ENCODE data around the gene C5AR1. TPM values are rescaled to one million over a fixed set of nuclear protein-coding genes. Genes with fewer than 3 reads are reported as not detected.
A peak's percentile ranks its signal among the peaks of the same experiment; 100 is the strongest.

The C5AR1 gene
- total and polyA plus RNA-seq, 9 of the 15 experiments (the other 6 are each of a cell fraction or from before 2014, with no cell fraction given): 0.06 to 1.6 (median 0.28) TPM; not detected in 3

DNA sequence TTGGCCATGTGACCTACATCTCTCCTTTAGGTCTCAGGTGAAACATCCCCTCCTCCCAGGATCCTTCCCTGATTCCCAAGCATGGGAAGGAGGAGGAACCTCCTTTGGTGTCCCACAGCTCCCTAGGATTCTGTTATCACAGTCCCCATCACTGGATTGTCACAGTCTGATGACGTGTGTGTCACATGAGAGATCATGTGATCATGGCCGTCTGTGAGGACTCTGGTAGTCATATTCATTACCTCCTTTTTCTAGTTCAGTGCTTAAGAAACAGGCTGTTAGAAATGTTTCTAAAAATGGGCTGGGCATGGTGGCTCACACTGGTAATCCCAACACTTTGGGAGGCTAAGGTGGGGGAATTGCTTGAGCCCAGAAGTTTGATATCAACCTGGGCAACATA is 42.4 kb downstream of the C5AR1 start (continued):
- TF ChIP-seq ZBTB11 (CRISPR knock-in tag; IDR thresholded peaks at IDR 0.05) (no peak), RHOXF2B (CRISPR knock-in tag; conservative IDR thresholded peaks at IDR 0.05) (no peak), ZBTB33 (CRISPR knock-in tag; IDR thresholded peaks at IDR 0.05) (no peak), ZNF175 (CRISPR knock-in tag; IDR thresholded peaks at IDR 0.05; ENCODE audit: low read depth) (no peak), C11orf30 (IDR thresholded peaks at IDR 0.05; ENCODE audit: low read depth) (peak; percentile 88), ZNF12 (CRISPR knock-in tag; IDR thresholded peaks at IDR 0.05) (no peak), GATAD2A (IDR thresholded peaks at IDR 0.05) (no peak), KLF1 (tag; IDR thresholded peaks at IDR 0.05) (no peak), ZC3H4 (CRISPR knock-in tag; IDR thresholded peaks at IDR 0.05; ENCODE audit: borderline replicate concordance) (no peak), CBFB (CRISPR knock-in tag; IDR thresholded peaks at IDR 0.05) (no peak), ZBED1 (IDR thresholded peaks at IDR 0.05) (no peak), BMI1 (IDR thresholded peaks at IDR 0.05; ENCODE audit: low read length) (no peak), ZNF134 (CRISPR knock-in tag; conservative IDR thresholded peaks at IDR 0.05) (no peak), CREB1 (IDR thresholded peaks at IDR 0.05) (peak; percentile 56; the same call in 1 of the 2 replicates), CREB1 (CRISPR knock-in tag; IDR thresholded peaks at IDR 0.05) (peak; percentile 68; the same call in 1 of the 2 replicates), ZNF592 (IDR thresholded peaks at IDR 0.05) (0 out of 2 replicates have a peak, but pooled peaks have one; percentile 12), CBX5 (IDR thresholded peaks at IDR 0.05; ENCODE audit: borderline replicate concordance, low read depth) (no peak), CREBBP (IDR thresholded peaks at IDR 0.05; ENCODE audit: low read depth, low read length) (no peak)
- TF ChIP-seq, protein P1, sequence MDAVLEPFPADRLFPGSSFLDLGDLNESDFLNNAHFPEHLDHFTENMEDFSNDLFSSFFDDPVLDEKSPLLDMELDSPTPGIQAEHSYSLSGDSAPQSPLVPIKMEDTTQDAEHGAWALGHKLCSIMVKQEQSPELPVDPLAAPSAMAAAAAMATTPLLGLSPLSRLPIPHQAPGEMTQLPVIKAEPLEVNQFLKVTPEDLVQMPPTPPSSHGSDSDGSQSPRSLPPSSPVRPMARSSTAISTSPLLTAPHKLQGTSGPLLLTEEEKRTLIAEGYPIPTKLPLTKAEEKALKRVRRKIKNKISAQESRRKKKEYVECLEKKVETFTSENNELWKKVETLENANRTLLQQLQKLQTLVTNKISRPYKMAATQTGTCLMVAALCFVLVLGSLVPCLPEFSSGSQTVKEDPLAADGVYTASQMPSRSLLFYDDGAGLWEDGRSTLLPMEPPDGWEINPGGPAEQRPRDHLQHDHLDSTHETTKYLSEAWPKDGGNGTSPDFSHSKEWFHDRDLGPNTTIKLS (IDR thresholded peaks at IDR 0.05; ENCODE audit: borderline replicate concordance, low read depth): no peak

Measured in K562 (cell line).